CD4-positive, alpha-beta T cell (primary cell): ENCODE data around the gene AKNA. TPM values are rescaled to one million over a fixed set of nuclear protein-coding genes. Genes with fewer than 3 reads are reported as not detected.

ENCODE experiments used
- ATAC-seq: fragments of 200-7000 bp; cut with Tn5 transposase; one replicate; pipeline ENCODE4 v1.10.0; 2022; ENCODE audit warnings: mild to moderate bottlenecking; ENCODE audit not compliant: poor library complexity
- CTCF ChIA-PET: fragments of 350-600 bp; sonication (Branson Sonifier 250); formaldehyde crosslinking; loops from one replicate; lab custom pipeline; 2021; ENCODE audit warnings: antibody characterized with exemption, inconsistent platforms; lab: Charles Lee
- POLR2A ChIA-PET: fragments of 350-600 bp; sonication (Branson Sonifier 250); formaldehyde crosslinking; loops from one replicate; lab custom pipeline; 2021; ENCODE audit warnings: antibody characterized with exemption, inconsistent platforms; lab: Charles Lee
- DNase-seq, 14 experiments: peaks; one replicate each; pipeline ENCODE4 v3.0.0-alpha.2; 2013 to 2020; ENCODE audit warnings: mixed read lengths in 2 of 14
- H3K27ac ChIP-seq, 2 donors: one replicate each; pipeline versions ENCODE4 v1.5.1 to v1.7.0; 2013; ENCODE audit warnings: low read length in 2 of 2, low read depth in 1 of 2, mild to moderate bottlenecking in 1 of 2
- H3K27me3 ChIP-seq, 2 experiments: 1 replicate in 1 of 2; 2 replicates in 1 of 2; pipeline versions ENCODE4 v1.6.1 to v1.7.0; 2013; ENCODE audit warnings: low read length in 2 of 2, control low read depth in 1 of 2, mild to moderate bottlenecking in 1 of 2, moderate library complexity in 1 of 2; ENCODE audit not compliant: insufficient read depth in 2 of 2, control insufficient read depth in 1 of 2
- H3K36me3 ChIP-seq: one replicate; pipeline ENCODE4 v1.6.1; 2013; ENCODE audit warnings: low read length, control low read depth; ENCODE audit not compliant: insufficient read depth
- H3K4me1 ChIP-seq: one replicate; pipeline ENCODE4 v1.6.1; 2013; ENCODE audit warnings: low read length, control low read depth; ENCODE audit not compliant: insufficient read depth
- H3K4me3 ChIP-seq: one replicate; pipeline ENCODE4 v1.5.1; 2013; ENCODE audit warnings: mild to moderate bottlenecking, low read length, moderate library complexity
- H3K9me3 ChIP-seq, 2 experiments: 1 replicate in 1 of 2; 2 replicates in 1 of 2; pipeline versions ENCODE4 v1.6.1 to v1.7.0; 2013; ENCODE audit warnings: low read length in 2 of 2, mild to moderate bottlenecking in 2 of 2, control low read depth in 1 of 2, moderate library complexity in 1 of 2; ENCODE audit not compliant: control insufficient read depth in 1 of 2, insufficient read depth in 1 of 2
- H3K27ac Mint-ChIP-seq: one replicate; pipeline ENCODE4 v1.8.0; 2020; ENCODE audit warnings: mixed read lengths
- H3K27me3 Mint-ChIP-seq: one replicate; pipeline ENCODE4 v1.8.0; 2021; ENCODE audit warnings: mixed read lengths
- H3K36me3 Mint-ChIP-seq: one replicate; pipeline ENCODE4 v1.8.0; 2021; ENCODE audit warnings: low read depth, mixed read lengths
- H3K4me1 Mint-ChIP-seq: one replicate; pipeline ENCODE4 v1.8.0; 2021; ENCODE audit warnings: low read depth, mixed read lengths
- H3K4me3 Mint-ChIP-seq: one replicate; pipeline ENCODE4 v1.8.0; 2020; ENCODE audit warnings: mild to moderate bottlenecking, mixed read lengths
- H3K9me3 Mint-ChIP-seq: one replicate; pipeline ENCODE4 v1.8.0; 2020; ENCODE audit warnings: mixed read lengths
- CTCF ChIP-seq: fragments of 200-600 bp; IDR thresholded peaks from one replicate; pipeline ENCODE4 v1.8.0; 2022; ENCODE audit warnings: antibody characterized with exemption, mild to moderate bottlenecking
- intact Hi-C, 2 experiments: fragments of 100-400 bp; cut with DNase I in 1 of 2; cut with micrococcal nuclease in 1 of 2; formaldehyde crosslinking; loops; one replicate each; pipeline versions ENCODE4 v1.15.1 to v1.9.0; 2023 to 2025; cut with DNase I, micrococcal nuclease
- total RNA-seq, 174 experiments: library from RNA in 2 of 174; stranded (reverse) in 2 of 174; gene quantifications; one replicate each; pipeline ENCODE4 v1.2.3 and lab custom pipeline; 2021 to 2026

Gene AKNA
- total RNA-seq, 2 experiments from 2014 or later = 247 to 258 TPM

GRCh38 chr9:114347675-114348074, 40.1 kb downstream of the AKNA start:
- DNase-seq (no peak), ATAC-seq (no peak)
- ChIA-PET POLR2A (interaction anchor here (0.9 to 4.2 kb wide), 3 partner anchors 18 to 40 kb away, joined by 3 to 17 read pairs (median 7); partner anchors contain the start of gene AKNA), CTCF (no interaction called here)
- peaks cover 40% of the 10 kb centered on the region for H3K4me1 ChIP-seq
- peaks cover 96% of the 10 kb centered on the region for H3K36me3 ChIP-seq
- H3K27me3 Mint-ChIP-seq = no peaks in the 10 kb centered on the region
- no peaks in the 10 kb centered on the region for H3K9me3 Mint-ChIP-seq
- no peak for TF ChIP-seq CTCF
- peak overlapping the region; percentile 92 for H3K27ac Mint-ChIP-seq
- intact Hi-C loops = loop anchor here (2.0 to 5.0 kb wide), 3 partner anchors 17 to 40 kb away; partner anchors contain the start of gene AKNA (in 1 of the 2)
- H3K4me3 ChIP-seq = no peak overlapping the region
- peaks cover 97% of the 10 kb centered on the region for H3K36me3 Mint-ChIP-seq
- no peaks in the 10 kb centered on the region for H3K27me3 ChIP-seq
- peaks cover 52% of the 10 kb centered on the region for H3K4me1 Mint-ChIP-seq
- no peaks in the 10 kb centered on the region for H3K9me3 ChIP-seq
- no peak overlapping the region for H3K4me3 Mint-ChIP-seq
- H3K27ac ChIP-seq = no peak overlapping the region

GRCh38 chr9:114346146-114346545, 41.6 kb downstream of the AKNA start:
- Mint-ChIP-seq H3K27me3 (no peaks in the 10 kb centered on the region), H3K36me3 (peaks cover 95% of the 10 kb centered on the region), H3K9me3 (no peaks in the 10 kb centered on the region), H3K27ac (peak overlapping the region; percentile 79), H3K4me3 (no peak overlapping the region), H3K4me1 (peaks cover 49% of the 10 kb centered on the region)
- no peak for DNase-seq
- no peak for TF ChIP-seq CTCF
- ChIA-PET CTCF (no interaction called here), POLR2A (interaction anchor here (4.2 kb wide), 1 partner anchor 26 kb away, joined by 17 read pairs; no protein-coding TSS in a partner anchor)
- ATAC-seq = no peak
- intact Hi-C loops = loop anchor here in 1 of 2 experiments (5.0 kb wide), 1 partner anchor 41 kb away; the partner anchor contains the start of gene AKNA
- Histone ChIP-seq H3K4me3 (no peak overlapping the region), H3K27me3 (no peaks in the 10 kb centered on the region), H3K36me3 (peaks cover 99% of the 10 kb centered on the region), H3K9me3 (no peaks in the 10 kb centered on the region), H3K4me1 (peaks cover 28% of the 10 kb centered on the region), H3K27ac (no peak overlapping the region)

GRCh38 chr9:114345493-114346065, 42.2 kb downstream of the AKNA start:
- Mint-ChIP-seq H3K36me3 (peaks cover 95% of the 10 kb centered on the region), H3K4me1 (peaks cover 44% of the 10 kb centered on the region), H3K27ac (peak overlapping the region; percentile 79), H3K9me3 (no peaks in the 10 kb centered on the region), H3K27me3 (no peaks in the 10 kb centered on the region), H3K4me3 (no peak overlapping the region)
- Histone ChIP-seq H3K4me1 (peaks cover 24% of the 10 kb centered on the region), H3K4me3 (no peak overlapping the region), H3K27me3 (no peaks in the 10 kb centered on the region), H3K36me3 (peaks cover 99% of the 10 kb centered on the region), H3K9me3 (no peaks in the 10 kb centered on the region), H3K27ac (no peak overlapping the region)
- CTCF ChIA-PET = no interaction called here
- intact Hi-C loops = loop anchor here in 1 of 2 experiments (5.0 kb wide), 1 partner anchor 42 kb away; the partner anchor contains the start of gene AKNA
- no peak for ATAC-seq
- TF ChIP-seq CTCF = no peak
- no peak for DNase-seq
- POLR2A ChIA-PET = interaction anchor here (0.9 to 4.2 kb wide), 2 partner anchors 26 to 39 kb away, joined by 3 to 17 read pairs; no protein-coding TSS in a partner anchor
